ENCODE data around the gene ATOX1. TPM values are rescaled to one million over a fixed set of nuclear protein-coding genes. Genes with fewer than 3 reads are reported as not detected.
A peak's percentile ranks its signal among the peaks of the same experiment; 100 is the strongest.

Gene ATOX1
- total and polyA plus RNA-seq, 2 of the 8 experiments (the other 6 are each of a cell fraction or from before 2014, with no cell fraction given), result 79.9 to 232 TPM

DNA sequence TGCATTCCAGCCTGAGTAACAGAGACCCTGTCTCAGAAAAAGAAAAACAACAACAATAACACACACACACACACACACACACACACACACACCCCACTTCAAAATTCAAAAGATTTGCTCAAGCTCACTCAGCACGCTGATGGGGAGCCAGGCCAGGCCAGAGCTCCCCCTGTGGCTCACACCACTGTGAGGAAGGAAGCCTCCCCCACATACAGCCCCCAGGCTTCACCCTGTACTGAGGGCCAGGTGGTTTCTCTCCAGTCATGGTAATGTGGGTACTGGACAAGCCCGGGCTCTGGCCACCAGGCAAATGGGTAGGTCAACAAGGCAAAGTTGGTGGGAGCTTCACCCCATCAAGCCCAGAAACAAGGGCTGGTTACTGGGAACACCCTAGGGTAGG is 19.0 kb downstream of the ATOX1 start:
- no peak overlapping the region for H3K9ac ChIP-seq (replicated peaks in 1 of 4; ENCODE audit: extremely low read depth in 1 of 4, low read depth in 3 of 4, low read length in 3 of 4)
- H4K8ac ChIP-seq (ENCODE audit: extremely low read depth, insufficient read depth, low read length), result no peak overlapping the region; the same call in none of the 2 replicates
- no peak overlapping the region for H2AFZ ChIP-seq (ENCODE audit: low read length)
- H3K79me2 ChIP-seq (ENCODE audit: control insufficient read depth in 1 of 2, insufficient read depth in 2 of 2, low read length in 2 of 2), result no peaks in the 10 kb centered on the region
- H3K4me1 ChIP-seq (replicated peaks in 1 of 4; ENCODE audit: control insufficient read depth in 3 of 4, insufficient read depth in 4 of 4, low read length in 3 of 4), result peaks cover 6 to 10% (median 9%) of the 10 kb centered on the region in 4 experiments
- CTCF ChIA-PET (ENCODE audit: partially characterized antibody), result interaction anchor here (0.6 to 38.0 kb wide), 25 partner anchors 9 to 485 kb away, joined by 3 to 991 read pairs (median 6); partner anchors contain the start of genes ATOX1, SLC36A1 and SPARC
- peaks cover 0 to 3% (median 0%) of the 10 kb centered on the region in 4 experiments; a peak in 1 of 8 replicates for H3K36me3 ChIP-seq (ENCODE audit: control insufficient read depth in 2 of 4, insufficient read depth in 4 of 4, low read length in 3 of 4)
- H4K20me1 ChIP-seq (replicated peaks in 1 of 2; ENCODE audit: control insufficient read depth in 1 of 2, insufficient read depth in 2 of 2, low read length in 2 of 2), result no peaks in the 10 kb centered on the region
- no peaks in the 10 kb centered on the region for H3K9me3 ChIP-seq (ENCODE audit: insufficient read depth in 2 of 2, low read depth in 1 of 2, low read length in 1 of 2)
- no peak overlapping the region for H2AK5ac ChIP-seq (ENCODE audit: low read depth, low read length)
- TF ChIP-seq HDAC6 (IDR thresholded peaks at IDR 0.05; ENCODE audit: low read depth, low read length) (no peak), HDAC2 (IDR thresholded peaks at IDR 0.05; ENCODE audit: borderline replicate concordance in 1 of 2, low read depth in 2 of 2, low read length in 2 of 2) (no peak), FOSL1 (IDR thresholded peaks at IDR 0.05; ENCODE audit: insufficient read depth, low read depth, low read length) (no peak), CHD1 (IDR thresholded peaks at IDR 0.05; ENCODE audit: low read depth, low read length) (no peak), MAFK (IDR thresholded peaks at IDR 0.05; ENCODE audit: low read depth, low read length) (no peak), CEBPB (IDR thresholded peaks at IDR 0.05; ENCODE audit: low read depth, low read length) (no peak), KDM4A (IDR thresholded peaks at IDR 0.05; ENCODE audit: low read depth, low read length, severe bottlenecking) (no peak), ASH2L (IDR thresholded peaks at IDR 0.05; ENCODE audit: low read length) (no peak)
- TF ChIP-seq, protein P1, sequence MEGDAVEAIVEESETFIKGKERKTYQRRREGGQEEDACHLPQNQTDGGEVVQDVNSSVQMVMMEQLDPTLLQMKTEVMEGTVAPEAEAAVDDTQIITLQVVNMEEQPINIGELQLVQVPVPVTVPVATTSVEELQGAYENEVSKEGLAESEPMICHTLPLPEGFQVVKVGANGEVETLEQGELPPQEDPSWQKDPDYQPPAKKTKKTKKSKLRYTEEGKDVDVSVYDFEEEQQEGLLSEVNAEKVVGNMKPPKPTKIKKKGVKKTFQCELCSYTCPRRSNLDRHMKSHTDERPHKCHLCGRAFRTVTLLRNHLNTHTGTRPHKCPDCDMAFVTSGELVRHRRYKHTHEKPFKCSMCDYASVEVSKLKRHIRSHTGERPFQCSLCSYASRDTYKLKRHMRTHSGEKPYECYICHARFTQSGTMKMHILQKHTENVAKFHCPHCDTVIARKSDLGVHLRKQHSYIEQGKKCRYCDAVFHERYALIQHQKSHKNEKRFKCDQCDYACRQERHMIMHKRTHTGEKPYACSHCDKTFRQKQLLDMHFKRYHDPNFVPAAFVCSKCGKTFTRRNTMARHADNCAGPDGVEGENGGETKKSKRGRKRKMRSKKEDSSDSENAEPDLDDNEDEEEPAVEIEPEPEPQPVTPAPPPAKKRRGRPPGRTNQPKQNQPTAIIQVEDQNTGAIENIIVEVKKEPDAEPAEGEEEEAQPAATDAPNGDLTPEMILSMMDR (IDR thresholded peaks at IDR 0.05; ENCODE audit: control extremely low read depth in 1 of 3, insufficient read depth in 1 of 3, low read depth in 1 of 3, low read length in 3 of 3), result peak in 1 of 3 experiments; percentile 3; a peak in 1 of 4 replicates
- H3K79me1 ChIP-seq (ENCODE audit: low read depth, low read length), result no peaks in the 10 kb centered on the region
- H3K56ac ChIP-seq (replicated peaks; ENCODE audit: insufficient read length, low read depth, low read length), result no peak overlapping the region
- WGBS, 2 experiments (ENCODE audit: extremely low coverage in 1 of 2, insufficient coverage in 1 of 2, insufficient read length in 1 of 2, insufficient replicate concordance in 2 of 2, low coverage in 1 of 2, low lambda C conversion rate in 2 of 2, missing lambda C conversion rate in 1 of 2), result 91% methylated on average over 2 of the region's 2 CpGs; no CpG with 5 or more reads in 1 of the 2 experiments
- FAIRE-seq (no peak), DNase-seq (ENCODE audit: low read depth in 1 of 2, low spot score in 2 of 2) (no peak)
- peak overlapping the region; percentile 10 for H3K4ac ChIP-seq (replicated peaks; ENCODE audit: insufficient read length, low read depth, low read length)
- no peak overlapping the region for H4K5ac ChIP-seq (ENCODE audit: insufficient read length, low read depth, low read length)
- H3K23me2 ChIP-seq (ENCODE audit: low read depth, low read length), result no peaks in the 10 kb centered on the region
- peak overlapping the region; percentile 24; the same call in 1 of the 2 replicates for H3K27ac ChIP-seq (ENCODE audit: low read depth, low read length)
- H2BK12ac ChIP-seq (ENCODE audit: low read depth, low read length), result no peak overlapping the region; the same call in 1 of the 2 replicates
- no peak overlapping the region for H3K18ac ChIP-seq (ENCODE audit: extremely low read depth, low read length)
- no peaks in the 10 kb centered on the region for H3K27me3 ChIP-seq (replicated peaks in 1 of 4; ENCODE audit: control insufficient read depth in 3 of 4, extremely low read depth in 1 of 4, insufficient read depth in 3 of 4, low read length in 3 of 4)
- H3K23ac ChIP-seq (ENCODE audit: insufficient read length), result no peak overlapping the region
- peak overlapping the region; percentile 9 for H2BK120ac ChIP-seq (replicated peaks; ENCODE audit: low read depth, low read length)
- no peak overlapping the region for H2BK20ac ChIP-seq (ENCODE audit: low read length)
- peak overlapping the region; percentile 45; the same call in 1 of the 2 replicates for H2BK5ac ChIP-seq (ENCODE audit: low read depth, low read length)
- POLR2A ChIA-PET (ENCODE audit: partially characterized antibody), result interaction anchor here (0.6 to 5.1 kb wide), 14 partner anchors 14 to 81 kb away, joined by 3 to 33 read pairs (median 7); partner anchors contain the start of genes ATOX1, G3BP1 and SPARC
- peak overlapping the region in 1 of 4 experiments; percentile 27; a peak in 1 of 8 replicates for H3K4me3 ChIP-seq (ENCODE audit: extremely low read depth in 1 of 4, insufficient read depth in 2 of 4, low read depth in 3 of 4, low read length in 4 of 4)
- H3K4me2 ChIP-seq (ENCODE audit: insufficient read depth in 1 of 2, low read depth in 2 of 2, low read length in 2 of 2), result peak overlapping the region; percentile 44 to 63; a peak in 3 of 4 replicates
- peak overlapping the region; percentile 37 for H4K91ac ChIP-seq (replicated peaks; ENCODE audit: insufficient read length, low read length)
- no peak overlapping the region for H2BK15ac ChIP-seq (ENCODE audit: low read length)
- H3K14ac ChIP-seq (ENCODE audit: insufficient read length), result no peak overlapping the region

Data from H1 (cell line).